ENCODE results near the gene SPECC1L.

SPECC1L gene

DNA sequence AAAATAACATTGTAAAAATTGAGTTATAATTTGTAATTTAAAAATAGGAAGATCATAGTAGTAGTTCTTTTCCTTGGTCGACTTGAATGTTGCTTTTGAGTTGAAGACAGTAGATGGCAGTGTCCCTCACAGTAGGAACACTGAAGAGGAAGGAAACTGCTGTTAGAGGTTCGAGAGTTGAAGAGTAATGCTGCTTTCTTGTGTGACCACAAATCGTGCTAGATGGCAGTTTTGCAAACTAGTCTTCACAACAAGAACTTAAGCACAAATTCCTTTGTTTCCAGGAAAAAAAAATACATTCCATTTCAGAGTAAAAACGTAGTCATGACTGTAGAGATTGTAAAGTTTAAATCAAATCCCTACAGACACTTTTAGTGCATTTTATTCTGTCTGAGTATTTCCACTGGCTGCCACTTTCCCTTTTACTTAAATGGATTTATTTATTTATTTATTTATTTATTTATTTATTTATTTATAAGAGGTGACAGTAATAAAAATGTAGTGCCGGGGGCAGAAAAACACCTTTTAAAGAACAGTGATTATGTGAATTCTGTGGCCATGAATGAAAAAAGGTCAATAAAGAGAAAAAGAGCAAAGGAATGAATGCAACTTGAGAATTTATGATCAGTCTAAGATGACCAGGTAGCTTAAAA is 54.6 kb downstream of the SPECC1L start:
- DNase-seq = peak; percentile 91

DNA sequence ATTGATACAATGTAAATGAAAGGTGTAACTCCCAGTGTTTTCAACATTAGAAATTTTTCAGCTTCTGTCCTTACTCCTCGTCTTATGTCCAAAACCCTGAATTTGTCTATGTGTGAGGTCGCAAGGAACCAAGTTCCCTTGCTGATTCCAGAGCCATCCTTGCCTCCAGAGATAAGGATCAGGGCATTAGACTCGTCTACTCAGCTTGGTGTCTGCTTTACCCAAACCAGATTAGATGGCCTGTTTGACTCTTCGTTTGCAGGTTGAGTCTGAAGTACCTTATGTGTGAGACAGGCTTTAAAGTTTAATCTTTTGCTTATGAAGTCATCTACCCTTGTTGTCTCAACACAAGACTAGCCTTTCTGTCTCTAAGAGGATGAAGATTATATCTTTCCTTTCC is 55.6 kb downstream of the SPECC1L start:
- no peak for DNase-seq

DNA sequence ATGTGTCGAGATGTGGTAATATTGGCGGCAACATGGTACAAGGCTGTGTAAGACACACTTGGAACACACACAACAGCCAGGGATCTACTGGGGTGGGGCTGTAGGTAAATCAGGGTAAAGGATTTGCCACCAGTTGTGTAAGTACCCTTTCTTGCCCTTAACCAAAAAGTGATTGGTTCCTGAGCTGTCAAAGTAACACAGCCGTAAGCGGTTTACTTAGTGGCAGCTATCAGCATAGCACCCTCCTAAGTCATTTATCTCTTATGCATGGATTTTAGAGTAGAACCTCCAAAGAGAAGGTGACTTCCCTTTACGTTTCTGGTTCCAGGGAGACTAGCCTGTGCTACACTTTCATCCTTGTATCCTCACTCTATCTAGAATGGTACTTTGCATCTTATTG is 57.2 kb downstream of the SPECC1L start:
- no peak for DNase-seq

DNA sequence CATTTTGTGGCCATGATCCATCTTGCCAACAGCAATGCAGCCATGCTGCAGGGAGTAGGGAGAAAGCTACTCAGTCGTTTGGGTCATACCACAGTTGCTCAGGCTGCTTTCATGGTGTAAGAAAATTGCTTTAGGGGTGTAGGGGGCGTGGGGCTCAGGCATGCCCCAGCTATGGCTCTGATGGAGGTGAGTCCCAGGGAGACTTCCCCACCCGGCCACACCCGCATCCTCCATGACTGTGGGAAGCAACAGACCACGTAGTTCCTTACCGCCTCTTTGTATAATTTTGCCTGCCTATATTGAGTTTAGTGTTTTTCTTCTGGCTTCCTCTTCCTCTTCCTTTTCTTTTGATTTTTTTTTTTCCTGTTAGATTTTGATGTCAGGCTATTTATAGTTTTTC is 58.8 kb downstream of the SPECC1L start:
- no peak for DNase-seq

DNA sequence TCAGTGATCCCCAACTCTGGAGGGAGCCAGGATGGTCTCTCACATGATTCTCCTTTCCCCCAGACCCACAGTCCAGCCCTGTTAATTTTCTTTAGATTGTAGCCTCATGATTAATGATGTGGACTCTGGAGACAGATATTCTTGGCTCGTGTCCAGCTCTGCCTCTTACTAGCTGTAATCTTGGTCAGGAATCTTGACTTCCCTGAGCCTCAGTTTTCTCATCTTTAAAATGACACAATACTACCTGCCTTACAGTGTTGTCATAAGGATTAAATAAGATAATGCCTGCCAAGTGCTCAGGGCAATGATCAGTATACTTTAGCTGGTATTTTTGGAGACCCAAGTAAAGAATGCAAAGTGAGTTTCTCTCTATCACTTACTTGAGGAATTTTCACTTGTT is 60.0 kb downstream of the SPECC1L start:
- DNase-seq = no peak

DNA sequence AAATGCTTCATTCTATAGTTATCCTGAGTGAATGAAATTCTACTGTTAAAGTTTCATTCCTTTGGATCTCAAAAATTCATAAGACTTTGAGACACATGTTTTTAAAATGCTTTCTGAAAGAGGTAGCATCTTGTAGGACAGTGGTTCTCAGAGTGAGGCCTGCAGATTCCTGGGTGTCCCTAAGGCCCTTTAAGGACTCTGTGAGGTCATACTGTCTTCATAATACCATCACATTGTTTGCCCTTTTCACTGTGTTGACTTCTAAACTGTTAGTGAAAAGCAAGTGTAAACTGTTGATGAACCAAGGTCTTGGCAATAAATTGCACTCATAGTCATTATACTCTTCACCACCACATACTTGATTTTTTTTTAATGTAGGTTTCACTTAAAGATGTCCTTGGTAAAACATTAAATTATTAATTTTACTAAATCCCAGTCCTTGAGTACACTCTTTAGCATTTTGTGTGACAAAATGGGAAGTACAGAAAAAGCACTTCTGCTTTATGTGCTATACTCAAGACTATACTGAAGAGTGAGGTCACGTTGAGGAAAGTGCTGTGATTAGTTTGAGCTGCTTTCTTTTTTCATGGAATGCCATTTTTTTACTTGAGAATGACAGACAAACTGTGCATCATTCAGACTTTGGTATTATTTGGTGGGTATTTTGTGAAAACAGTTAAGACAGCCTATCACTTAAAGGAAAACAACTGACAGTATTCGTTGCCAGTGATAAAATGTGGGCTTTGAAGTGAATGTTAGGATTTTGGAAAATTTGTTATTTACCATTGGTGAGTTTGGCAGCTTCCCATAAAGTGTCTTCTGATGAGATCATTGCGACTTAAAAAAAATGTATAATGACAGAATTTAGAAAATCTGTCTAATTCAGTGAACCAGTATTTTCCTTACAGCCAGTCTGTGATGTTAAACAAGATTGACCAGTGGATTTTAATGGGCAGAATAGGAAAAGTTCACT is 61.1 kb downstream of the SPECC1L start:
- peak; percentile 21 to 23 for DNase-seq

DNA sequence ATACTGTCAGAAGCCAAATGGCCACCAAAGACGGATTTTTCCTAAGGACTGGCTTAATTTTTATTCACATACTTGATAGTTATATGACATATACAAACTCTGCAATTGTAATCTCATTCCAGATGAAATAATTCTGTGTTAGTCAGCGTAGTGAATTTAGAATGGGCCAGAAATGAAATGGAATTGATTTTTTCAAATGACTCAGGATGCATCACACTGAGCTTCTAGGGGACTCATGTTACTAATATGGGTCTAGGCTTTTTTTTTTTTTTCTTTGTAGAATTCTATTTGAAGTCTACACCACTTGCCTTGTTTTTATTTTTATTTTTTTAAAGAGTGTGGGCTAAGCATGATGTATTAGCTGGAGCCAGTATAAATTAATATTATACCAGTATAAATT is 62.7 kb downstream of the SPECC1L start:
- DNase-seq = no peak

DNA sequence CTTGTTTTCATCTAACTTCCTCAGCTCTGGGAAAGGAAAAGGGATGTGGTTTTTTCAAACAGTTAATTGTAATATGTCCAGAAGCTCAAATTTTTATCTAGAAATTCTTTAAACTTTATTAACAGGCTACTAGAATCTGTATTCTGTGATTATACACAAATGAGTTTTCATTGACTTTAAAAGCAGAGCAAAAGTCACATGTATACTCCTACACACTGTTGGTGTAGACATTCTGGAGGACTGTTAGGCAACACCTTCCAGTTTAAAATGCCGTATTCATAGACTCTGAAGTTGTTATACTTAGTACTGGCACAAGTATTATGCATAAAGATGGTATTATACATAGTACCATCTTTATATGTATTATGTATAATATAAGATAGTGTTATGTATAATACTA is 64.9 kb downstream of the SPECC1L start:
- peak; percentile 30 to 41 for DNase-seq

DNA sequence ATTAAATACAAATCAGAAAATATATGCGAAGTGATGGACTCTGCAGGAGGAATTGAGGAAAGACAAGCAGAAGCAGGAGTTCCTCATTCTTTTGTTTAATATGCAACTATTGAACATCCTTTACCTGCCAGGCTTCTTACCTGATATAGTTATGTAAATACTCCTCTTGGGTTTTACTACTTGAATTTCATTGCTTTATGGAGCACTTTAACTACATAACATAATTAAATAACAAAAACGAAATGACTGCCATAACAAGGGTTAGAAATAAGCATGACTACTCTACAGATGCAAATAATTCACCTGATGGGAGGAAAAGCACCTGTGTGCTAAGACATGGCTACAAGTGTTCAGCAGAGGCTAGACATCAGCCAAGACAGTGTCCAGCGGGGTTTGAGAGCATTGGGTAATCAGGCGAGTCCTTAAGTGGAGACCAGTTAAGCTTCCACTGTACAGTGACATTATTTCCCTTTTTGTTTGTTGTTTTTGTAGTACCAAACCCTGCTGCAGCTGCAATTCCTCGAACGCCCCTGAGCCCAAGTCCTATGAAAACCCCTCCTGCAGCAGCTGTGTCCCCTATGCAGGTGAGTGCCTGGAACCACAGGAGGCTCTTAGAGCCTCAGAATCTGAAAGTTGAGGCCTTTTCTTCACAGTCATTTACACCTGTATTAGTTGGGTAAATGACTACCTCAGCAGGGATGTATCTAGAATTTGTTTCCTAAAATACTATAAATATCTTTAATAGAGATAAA is 67.4 kb downstream of the SPECC1L start:
- DNase-seq = no peak

DNA sequence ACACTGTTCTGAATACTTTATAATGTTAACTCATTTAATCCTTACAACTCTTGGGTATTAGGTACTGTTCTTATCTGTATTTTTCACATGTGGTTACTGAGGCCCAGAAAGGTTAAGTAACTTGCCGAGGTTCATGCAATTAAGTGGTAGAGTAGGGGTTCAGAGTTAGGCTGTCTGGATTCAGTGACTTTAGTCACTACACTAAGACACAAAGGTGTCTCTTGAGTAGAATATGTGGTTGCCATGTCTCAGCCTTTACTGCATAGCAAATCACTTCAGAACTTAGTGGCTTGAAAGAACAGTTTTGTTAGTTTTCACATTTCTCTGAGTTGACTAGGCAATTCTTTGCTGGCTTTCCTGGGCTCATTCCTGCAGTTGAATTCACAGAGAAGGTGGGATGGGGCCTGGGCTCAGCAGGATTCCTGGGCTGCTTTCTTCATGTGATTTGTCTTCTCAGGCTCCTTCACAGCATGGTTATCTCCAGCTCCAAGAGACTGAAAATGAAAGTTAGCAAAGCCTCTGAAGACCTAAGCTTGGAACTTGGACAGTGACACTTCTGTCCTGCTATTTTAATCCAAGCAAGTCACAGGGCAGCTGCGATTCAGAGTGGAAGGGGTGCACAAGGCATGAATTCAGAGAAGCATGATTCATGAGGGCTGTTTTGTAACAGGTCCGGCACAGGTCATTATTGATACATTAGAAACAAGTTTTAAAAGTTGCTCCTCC is 68.3 kb downstream of the SPECC1L start:
- no peak for DNase-seq

DNA sequence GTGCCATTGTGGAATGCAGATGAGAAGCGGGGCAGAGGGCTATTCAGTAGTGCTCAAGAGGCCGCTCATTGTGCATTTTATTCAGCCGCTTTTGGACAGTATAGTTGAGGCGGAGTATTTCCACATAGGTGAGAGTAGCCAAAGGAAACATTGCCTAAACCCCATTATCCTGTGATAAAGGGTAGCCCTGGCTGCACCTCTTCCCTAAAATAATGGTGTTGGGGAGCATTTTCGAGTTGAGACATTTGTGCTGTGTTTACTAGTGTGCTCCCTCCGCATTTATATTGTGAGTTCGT is 68.8 kb downstream of the SPECC1L start:
- no peak for DNase-seq

DNA sequence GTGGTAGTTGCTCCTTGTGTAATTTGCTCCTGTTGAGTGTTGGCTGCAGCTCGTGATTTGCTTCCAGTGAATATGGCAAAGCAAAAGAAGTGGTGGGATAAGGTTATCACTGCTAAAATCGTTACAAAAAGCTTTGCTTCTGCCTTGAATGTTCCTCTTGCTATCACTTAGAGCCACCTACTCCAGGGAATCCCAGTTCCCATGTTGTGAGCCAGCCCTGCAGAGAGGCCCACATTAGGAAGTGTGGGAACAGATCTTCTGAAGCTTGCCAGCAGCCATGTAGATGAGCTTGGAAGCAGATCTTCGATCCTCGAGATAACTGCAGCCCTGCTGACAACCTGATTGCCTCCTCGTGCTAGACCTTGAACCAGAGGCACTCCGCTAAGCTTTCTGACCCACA is 71.0 kb downstream of the SPECC1L start:
- no peak for DNase-seq

DNA sequence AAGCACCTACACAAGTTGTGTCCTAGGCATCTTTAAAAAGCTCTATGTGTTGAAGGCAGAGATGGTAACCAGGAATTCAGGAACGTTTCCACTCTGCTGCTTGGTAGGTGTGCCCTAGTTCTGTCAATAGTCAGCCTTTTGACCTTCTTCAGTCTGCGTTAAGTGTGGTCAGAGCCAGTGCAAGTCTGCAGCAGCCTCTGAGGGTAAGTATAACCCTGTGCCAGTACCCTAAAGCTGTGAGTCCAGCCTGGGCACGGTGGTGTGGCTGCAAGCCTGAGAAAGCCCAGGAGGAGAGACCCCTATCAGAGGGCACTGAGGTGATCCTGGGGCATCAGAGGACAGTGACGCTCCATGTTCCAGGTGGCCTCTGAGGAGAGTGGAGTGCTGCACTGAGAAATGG is 80.0 kb downstream of the SPECC1L start:
- DNase-seq = no peak

DNA sequence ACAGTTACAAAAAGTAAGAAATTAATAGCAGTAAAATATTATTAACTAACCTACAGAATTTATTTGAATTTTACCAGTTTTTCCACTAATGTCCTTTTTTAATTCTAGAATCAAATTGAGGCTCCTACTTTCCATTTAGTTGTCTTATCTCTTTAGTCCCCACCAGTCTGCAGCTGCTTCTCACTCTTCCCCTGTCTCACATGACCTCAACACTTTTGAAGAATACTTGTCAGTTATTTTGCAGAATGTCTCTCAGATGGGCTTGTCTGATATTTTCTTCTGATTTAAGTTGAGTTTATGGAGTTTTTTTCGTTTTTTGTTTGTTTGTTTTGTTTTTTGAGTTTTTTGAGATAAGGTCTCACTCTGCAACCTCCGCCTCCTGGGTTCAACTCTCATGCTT is 82.5 kb downstream of the SPECC1L start:
- no peak for DNase-seq

DNA sequence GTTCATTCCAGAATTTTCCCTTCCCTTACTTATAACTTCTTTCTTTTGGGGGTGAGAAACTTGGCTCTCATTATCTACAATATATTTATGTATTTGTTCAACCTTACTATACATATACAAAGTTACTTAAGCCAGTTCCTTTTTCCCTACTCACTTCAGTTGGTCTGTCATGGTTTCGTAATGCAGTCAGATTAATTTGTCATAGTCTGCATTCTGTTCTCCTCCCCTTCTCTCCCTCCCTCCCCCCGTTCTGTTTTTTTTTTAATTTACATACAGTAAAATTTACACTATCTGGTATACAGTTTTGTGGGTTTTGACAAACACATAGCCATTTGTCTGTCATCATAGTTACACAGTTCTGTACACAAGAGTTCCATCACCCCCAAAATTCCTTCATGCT is 84.9 kb downstream of the SPECC1L start:
- peak; percentile 86 to 90 for DNase-seq

DNA sequence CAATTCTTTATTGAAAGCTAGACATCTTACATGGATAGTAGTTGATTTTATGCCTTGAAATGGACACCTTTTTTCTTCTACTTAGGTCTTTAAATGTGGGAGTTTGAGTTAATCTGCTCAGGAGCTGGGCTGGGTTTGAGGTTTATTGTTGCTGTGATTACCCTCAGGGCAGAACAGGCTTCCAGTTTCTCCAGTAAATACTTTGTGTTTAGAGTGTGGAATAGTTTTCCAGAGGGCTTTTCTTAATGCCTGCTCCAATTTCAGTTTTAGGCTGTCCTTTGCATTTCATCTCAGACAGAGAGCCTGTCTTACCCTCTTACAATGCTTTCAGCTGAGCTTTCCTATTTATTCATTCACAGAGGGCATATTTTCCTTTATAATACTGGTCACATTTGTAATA is 86.9 kb downstream of the SPECC1L start:
- no peak for DNase-seq

DNA sequence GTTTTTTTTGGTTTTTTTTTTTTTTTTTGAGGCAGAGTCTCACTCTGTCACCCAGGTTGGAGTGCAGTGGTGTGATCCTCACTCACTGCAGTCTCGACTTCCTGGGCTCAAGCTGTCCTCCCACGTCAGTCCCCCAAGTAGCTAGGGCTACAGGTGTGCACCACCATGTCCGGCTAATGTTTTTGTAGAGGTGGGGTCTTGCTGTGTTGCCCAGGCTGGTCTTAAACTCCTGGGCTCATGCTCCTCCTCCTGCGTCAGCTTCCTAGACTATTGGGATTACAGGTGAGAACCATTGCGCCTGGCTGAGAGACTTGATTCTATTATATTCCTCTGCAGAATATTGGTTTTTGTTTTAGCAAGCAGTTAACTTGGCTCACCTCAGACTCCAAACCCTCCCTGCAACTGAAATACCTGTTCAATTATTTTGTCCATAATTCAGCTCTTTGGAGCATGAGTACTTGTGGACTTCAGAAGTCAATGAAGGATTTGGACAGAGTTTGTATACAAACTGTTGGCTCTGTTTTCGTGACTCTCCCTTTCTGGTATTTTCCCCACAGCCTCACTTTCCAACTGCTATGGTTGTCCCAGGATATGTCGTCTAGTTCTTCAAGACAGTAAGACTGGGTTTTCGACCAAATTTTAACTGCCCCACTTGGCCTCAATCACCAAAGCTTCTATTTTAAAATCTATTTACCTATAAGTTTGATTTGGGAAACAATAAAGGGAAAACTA is 87.6 kb downstream of the SPECC1L start:
- no peak for DNase-seq

DNA sequence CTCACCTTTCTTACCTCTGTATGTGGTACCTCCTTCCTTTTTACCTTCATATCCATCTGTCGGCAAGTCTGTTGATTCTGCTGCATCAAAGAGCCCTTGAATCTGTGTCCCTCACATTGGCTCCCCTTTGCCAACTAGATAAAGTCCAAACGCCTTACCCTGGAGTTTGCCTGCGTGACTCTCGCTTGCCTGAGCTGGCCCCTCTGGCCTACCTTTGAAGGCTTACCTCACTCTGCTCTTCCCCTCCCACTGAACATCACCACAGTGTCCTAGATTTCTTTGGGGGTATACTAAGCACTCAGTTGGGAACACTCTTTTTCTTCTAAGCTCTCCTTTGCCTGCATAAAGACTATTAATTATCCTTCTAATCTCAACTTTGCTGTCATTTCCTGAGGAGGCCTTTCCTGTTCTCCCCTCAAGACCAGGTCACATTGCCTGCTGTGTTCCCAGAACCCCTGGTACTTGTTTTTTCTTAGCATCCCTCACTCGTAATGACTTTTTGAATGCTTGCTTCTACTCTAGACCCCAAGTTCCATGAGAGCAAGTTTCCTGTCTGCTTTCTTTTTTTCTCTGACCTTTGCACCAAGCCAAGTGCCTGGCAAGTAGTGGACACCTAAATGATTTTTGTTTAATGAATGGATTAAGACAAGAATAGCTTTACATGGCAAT is 89.0 kb downstream of the SPECC1L start:
- DNase-seq = no peak

DNA sequence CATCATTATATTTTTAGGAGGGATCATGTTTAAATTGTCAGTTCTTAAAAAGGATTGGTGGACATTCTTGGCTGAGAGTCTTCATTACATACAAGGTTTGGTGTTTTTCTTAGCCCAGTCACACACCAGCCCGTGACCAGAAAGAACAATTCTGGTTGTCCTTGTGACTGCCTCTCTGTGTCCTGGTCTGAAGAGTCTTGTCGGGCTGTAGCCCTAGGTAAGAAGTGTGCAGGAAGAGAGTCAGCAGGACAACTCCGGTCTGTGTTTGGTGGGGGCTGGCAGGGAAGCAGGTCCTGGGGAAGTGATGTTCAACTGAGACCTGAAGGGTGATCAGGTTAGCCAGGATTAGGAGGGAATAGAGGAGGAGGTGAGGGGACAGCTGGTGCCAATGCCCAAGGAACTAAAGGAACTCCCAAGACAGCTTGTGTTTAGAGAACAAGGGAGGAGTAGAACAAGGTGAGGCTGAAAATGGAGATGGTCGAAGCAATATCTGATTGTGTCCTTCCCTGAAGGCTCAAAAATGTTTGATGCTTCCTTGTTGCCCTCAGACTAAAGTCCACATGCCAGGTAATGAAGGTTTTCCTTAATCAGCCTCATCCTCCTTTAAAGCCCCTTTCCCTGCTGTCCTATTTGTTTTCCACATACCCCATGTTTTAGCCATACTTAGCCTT is 91.5 kb downstream of the SPECC1L start:
- DNase-seq = no peak

DNA sequence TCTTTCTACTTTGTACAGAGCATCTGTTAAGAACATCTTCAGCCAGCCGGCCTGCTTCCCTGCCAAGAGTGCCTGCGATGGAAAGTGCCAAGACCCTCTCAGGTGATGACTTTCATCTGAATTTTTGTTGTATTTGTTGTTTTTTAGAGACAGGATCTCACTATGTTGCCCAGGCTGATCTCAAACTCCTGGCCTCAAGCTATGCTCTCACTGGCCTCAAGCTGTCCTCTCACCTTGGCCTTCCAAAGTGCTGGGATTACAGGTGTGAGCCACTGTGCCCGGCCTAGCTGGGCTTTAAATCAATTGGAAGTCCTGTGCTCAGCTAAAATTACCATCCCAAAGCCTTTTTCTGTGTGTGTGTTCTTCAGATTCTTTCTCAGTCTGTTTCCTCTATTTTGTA is 92.6 kb downstream of the SPECC1L start:
- no peak for DNase-seq

DNA sequence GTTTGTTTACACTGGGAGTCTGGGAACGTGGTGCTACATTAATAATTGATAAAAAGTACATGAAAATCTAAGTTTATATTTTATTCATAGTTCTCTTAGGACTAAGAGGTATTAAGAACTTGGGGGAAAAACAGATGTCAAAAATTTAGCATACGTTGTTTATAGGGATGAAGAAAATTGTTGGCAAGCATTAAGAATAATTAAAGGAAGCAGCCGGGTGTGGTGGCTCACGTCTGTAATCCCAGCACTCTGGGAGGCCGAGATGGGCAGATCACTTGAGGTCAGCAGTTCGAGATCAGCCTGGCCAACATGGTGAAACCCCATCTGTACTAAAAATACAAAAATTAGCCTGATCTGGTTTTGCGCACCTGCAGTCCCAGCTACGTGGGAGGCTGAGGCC is 96.1 kb downstream of the SPECC1L start:
- DNase-seq = no peak

Measured in AML-193 (cell line).